Heart left ventricle (tissue), 13 donors: ENCODE measurements around the gene PHF24.

Source experiments
- CTCF ChIP-seq, 12 donors: fragments of 200-600 bp; sonication (generic) in 4 of 12; IDR thresholded peaks; one replicate each; pipeline versions ENCODE4 v1.5.0 to v1.8.0; 2018 to 2022; ENCODE audit warnings: antibody characterized with exemption in 12 of 12, mild to moderate bottlenecking in 5 of 12
- POLR2A ChIP-seq, 2 donors: fragments of 450-650 bp; IDR thresholded peaks; one replicate each; pipeline ENCODE4 v1.6.1; 2017; ENCODE audit warnings: antibody characterized with exemption in 2 of 2, mild to moderate bottlenecking in 2 of 2, moderate library complexity in 2 of 2
- donor health status: ischemic (EF 13 %, LVEDD 7.1; RV severe dilation, severe dysfunction).
- donor health status: DM: no; HTN: yes; CAD: no.
- donor health status: DM: no; HTN: no; CAD: no.
- donor health status: ischemic (EF 25% LVEDD 6.9; RV normal size, moderate dysfunction).
- donor health status: ischemic (EF 25% LVEDD 5.7; RV mildly dilated, moderate dysfunction).
- donor health status: ischemic (EF 35%, LVEDD 5.7; RV mildly dilated, moderate dysfunction).
- donor health status: nonischemic (EF 11% LVEDD 7.7; RV severe dilation, severe dysfunction).
- donor health status: DM: yes; HTN: yes; CAD: no.
- donor health status: PGD.
- donor health status: ischemic (EF 29% LVEDD 5.4; RV normal size, mild dysfunction).
- donor health status: nonischemic (EF 23%, LVEDD 6.1; RV moderate dilation, normal function).

- TF ChIP-seq CTCF (IDR thresholded peaks at IDR 0.05) (no peak), POLR2A (IDR thresholded peaks at IDR 0.05) (no peak)
Measured at GRCh38 chr9:35000535-35001284, 42.6 kb downstream of the PHF24 start.
